Spleen (tissue), 11 donors: ENCODE results near the gene LDLRAP1. TPM values are rescaled to one million over a fixed set of nuclear protein-coding genes. Genes with fewer than 3 reads are reported as not detected.

ENCODE experiments used
- DNase-seq: peaks from one replicate; pipeline ENCODE4 v3.0.0-alpha.2; 2020
- H3K27ac ChIP-seq, 8 donors: fragments of 200-600 bp; sonication (generic) in 7 of 8; 1 replicate in 4 of 8; 2 replicates in 4 of 8; pipeline versions ENCODE4 v1.5.0 to v1.8.0; 2016 to 2021; ENCODE audit warnings: inconsistent platforms in 4 of 8, mild to moderate bottlenecking in 4 of 8, moderate library complexity in 1 of 8
- H3K27me3 ChIP-seq, 7 donors: fragments of 200-600 bp; sonication (generic) in 6 of 7; replicated peaks in 1 of 7; 1 replicate in 4 of 7; 2 replicates in 3 of 7; pipeline versions ENCODE4 v1.5.0 to v1.8.0; 2016 to 2021; ENCODE audit warnings: inconsistent platforms in 3 of 7, mild to moderate bottlenecking in 1 of 7
- H3K36me3 ChIP-seq, 6 donors: fragments of 200-600 bp; sonication (generic) in 5 of 6; 1 replicate in 4 of 6; 2 replicates in 2 of 6; pipeline versions ENCODE4 v1.5.0 to v1.8.0; 2016 to 2021; ENCODE audit warnings: inconsistent platforms in 2 of 6
- H3K4me1 ChIP-seq, 6 donors: fragments of 200-600 bp; sonication (generic) in 5 of 6; 1 replicate in 3 of 6; 2 replicates in 3 of 6; pipeline versions ENCODE4 v1.5.0 to v1.8.0; 2016 to 2021; ENCODE audit warnings: inconsistent platforms in 3 of 6
- H3K4me3 ChIP-seq, 8 donors: fragments of 200-600 bp; sonication (generic) in 7 of 8; 1 replicate in 4 of 8; 2 replicates in 4 of 8; pipeline versions ENCODE4 v1.5.0 to v1.8.0; 2016 to 2021; ENCODE audit warnings: inconsistent platforms in 4 of 8, mild to moderate bottlenecking in 4 of 8, moderate library complexity in 2 of 8
- H3K9me3 ChIP-seq, 8 donors: fragments of 200-600 bp; sonication (generic) in 7 of 8; 1 replicate in 4 of 8; 2 replicates in 4 of 8; pipeline versions ENCODE4 v1.5.0 to v1.8.0; 2016 to 2021; ENCODE audit warnings: inconsistent platforms in 4 of 8
- POLR2A ChIP-seq, 3 donors: fragments of 450-650 bp; IDR thresholded peaks; one replicate each; pipeline ENCODE4 v1.5.1; 2017; ENCODE audit warnings: antibody characterized with exemption in 3 of 3, mild to moderate bottlenecking in 1 of 3
- POLR2AphosphoS5 ChIP-seq, 3 donors: sonication (generic); formaldehyde crosslinking; IDR thresholded peaks; one replicate each; pipeline ENCODE4 v1.5.1; 2017; ENCODE audit warnings: antibody characterized with exemption in 3 of 3
- WGBS, 5 donors: extraction: QIAGEN DNeasy Blood & Tissue Kit in 3 of 5; methylation state at CpG; one replicate each; pipeline versions ENCODE4 v1.1.5 to v1.1.7; 2013 to 2018; 5-methylcytosine and 5-hydroxymethylcytosine counted together
- intact Hi-C: fragments of 100-400 bp; cut with DNase I; formaldehyde crosslinking; loops from one replicate; pipeline ENCODE4 v1.15.0; 2023; ENCODE audit warnings: low total_unique reads
- polyA plus RNA-seq, 3 donors: library from polyadenylated mRNA; stranded (reverse); fragments of 200-250 nt; gene quantifications; one replicate each; pipeline ENCODE4 v1.2.1, GENCODE V29; 2013
- total RNA-seq, 7 donors: library from RNA; depleted of rRNA in 3 of 7; stranded (reverse); fragments of >200 nt in 3 of 7; fragmentation: NEBNext Ultra II Directional in 4 of 7; extraction: Animal tissue kit (Norgen Biotek cat#: 25700) in 4 of 7; gene quantifications; one replicate each; pipeline versions ENCODE4 v1.1.0 to v1.2.1, GENCODE V29; 2016 to 2021
- TF ChIP-seq, protein P1 (sequence below), 11 experiments: fragments of 200-600 bp in 7 of 11; fragments of 450-650 bp in 4 of 11; sonication (generic) in 4 of 11; IDR thresholded peaks in 8 of 11; conservative IDR thresholded peaks in 3 of 11; 1 replicate in 7 of 11; 2 replicates in 4 of 11; pipeline versions ENCODE4 v1.4.0 to v1.8.0; 2016 to 2021; ENCODE audit warnings: antibody characterized with exemption in 11 of 11, inconsistent platforms in 4 of 11, mild to moderate bottlenecking in 1 of 11
- donor health status: healthy with polysubstance abuse.
- donor health status: DM: no; HTN: no; CAD: no; lungs with moderate emphysema.
- donor health status: DM: no; HTN: no; CAD: no.
- donor health status: Bipolar disorder and iron deficiency.
- donor health status: healthy.
- donor health status: DM: no; HTN: no; CAD: no.
- donor health status: DM: yes; HTN: yes; CAD: no.

LDLRAP1 gene
- total and polyA plus RNA-seq, 10 donors = 21.7 to 105 (median 72.4) TPM

DNA sequence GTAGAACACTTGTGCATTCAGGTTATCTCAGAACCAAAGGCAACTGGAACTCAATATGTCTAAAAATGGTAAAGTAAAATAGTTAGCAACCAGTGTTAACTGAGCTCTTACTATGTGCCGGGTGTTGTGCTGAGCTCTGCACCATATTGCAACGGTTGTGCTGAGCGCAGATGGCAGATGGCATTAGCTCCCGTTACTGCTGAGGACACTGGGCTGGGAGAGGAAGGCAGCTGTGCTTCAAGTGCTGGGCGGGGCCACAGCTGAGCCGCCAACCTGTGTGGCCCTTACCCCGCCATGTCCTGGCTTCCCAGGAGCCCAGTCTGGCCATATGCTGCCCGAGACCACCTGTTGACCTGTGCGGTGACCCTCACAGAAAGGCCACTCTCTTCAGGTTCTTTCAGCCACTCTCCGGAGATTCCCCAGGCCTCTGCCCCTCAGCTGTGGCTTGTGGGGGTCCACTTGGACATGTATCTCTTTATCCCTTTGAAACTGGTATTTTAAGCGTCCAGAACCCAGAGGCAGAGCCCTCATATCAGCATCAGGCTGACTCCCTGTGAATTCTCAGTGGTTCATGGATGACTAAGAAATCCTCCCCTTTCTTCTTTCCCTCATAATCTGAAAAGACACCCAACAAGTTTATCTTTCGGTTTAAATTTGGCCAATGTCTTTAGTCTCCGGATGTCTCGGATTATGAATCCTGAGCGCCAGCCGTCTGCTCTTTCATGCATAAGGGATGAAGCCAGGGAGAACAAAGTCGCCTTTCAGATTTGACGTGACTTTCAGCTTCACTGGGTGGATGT is 26.4 kb downstream of the LDLRAP1 start:
- DNase-seq = no peak
- peaks cover 27 to 86% (median 71%) of the 10 kb centered on the region in 6 donors for H3K4me1 ChIP-seq
- WGBS, 5 donors = 77 to 90% (median 82%) methylated on average over 18 of the region's 18 CpGs
- peaks cover 0 to 13% (median 0%) of the 10 kb centered on the region in 7 donors for H3K27me3 ChIP-seq
- H3K36me3 ChIP-seq = peaks cover 0 to 40% (median 3%) of the 10 kb centered on the region in 6 donors
- peak overlapping the region in 6 of 8 donors; percentile 24 to 92 (median 90) for H3K27ac ChIP-seq
- no peak for TF ChIP-seq POLR2A (IDR thresholded peaks at IDR 0.05)
- TF ChIP-seq, protein P1, sequence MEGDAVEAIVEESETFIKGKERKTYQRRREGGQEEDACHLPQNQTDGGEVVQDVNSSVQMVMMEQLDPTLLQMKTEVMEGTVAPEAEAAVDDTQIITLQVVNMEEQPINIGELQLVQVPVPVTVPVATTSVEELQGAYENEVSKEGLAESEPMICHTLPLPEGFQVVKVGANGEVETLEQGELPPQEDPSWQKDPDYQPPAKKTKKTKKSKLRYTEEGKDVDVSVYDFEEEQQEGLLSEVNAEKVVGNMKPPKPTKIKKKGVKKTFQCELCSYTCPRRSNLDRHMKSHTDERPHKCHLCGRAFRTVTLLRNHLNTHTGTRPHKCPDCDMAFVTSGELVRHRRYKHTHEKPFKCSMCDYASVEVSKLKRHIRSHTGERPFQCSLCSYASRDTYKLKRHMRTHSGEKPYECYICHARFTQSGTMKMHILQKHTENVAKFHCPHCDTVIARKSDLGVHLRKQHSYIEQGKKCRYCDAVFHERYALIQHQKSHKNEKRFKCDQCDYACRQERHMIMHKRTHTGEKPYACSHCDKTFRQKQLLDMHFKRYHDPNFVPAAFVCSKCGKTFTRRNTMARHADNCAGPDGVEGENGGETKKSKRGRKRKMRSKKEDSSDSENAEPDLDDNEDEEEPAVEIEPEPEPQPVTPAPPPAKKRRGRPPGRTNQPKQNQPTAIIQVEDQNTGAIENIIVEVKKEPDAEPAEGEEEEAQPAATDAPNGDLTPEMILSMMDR (IDR thresholded peaks at IDR 0.05 in 8 of 11, conservative IDR thresholded peaks at IDR 0.05 in 3 of 11) = no peak
- peak; percentile 35 to 63 (median 59) for TF ChIP-seq POLR2AphosphoS5 (IDR thresholded peaks at IDR 0.05)
- H3K9me3 ChIP-seq = no peaks in the 10 kb centered on the region
- intact Hi-C loops = no loop called here
- no peak overlapping the region for H3K4me3 ChIP-seq

DNA sequence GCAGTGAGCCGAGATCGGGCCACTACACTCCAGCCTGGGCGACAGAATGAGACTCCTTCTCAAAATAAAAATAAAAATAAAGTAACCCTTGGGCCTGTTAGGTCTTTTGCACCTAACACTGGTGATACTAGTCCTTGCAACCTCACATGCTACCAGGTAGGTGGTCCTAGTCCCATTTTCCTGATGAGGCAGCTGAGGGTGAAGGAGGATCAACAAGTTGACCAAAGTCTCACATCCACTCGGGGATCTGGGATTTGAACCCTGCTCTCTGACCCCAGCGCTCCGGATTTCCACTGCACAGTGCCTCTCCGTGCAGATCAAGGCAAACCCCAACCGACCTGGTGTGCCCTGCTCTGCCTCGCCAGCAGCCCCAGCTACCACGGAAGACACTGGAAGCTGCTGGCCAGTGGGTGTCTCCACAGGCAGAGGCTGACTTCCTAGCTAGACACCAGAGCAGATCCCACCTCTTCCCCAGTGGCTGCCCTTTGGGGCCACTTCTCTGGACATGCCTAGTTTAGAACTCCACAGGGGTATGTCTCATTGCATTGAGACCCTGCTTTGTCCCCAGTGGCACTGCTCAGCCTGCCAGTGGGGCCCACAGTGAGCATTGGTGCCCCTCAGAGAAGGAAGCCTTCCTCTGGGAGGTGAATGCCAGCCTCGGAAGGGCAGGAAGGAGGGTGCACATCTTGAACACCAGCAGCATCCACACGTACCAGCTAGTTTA is 27.6 kb downstream of the LDLRAP1 start:
- peak overlapping the region in 2 of 8 donors; percentile 1 to 33 for H3K27ac ChIP-seq
- no peak overlapping the region for H3K4me3 ChIP-seq
- WGBS, 5 donors = 69 to 85% (median 81%) methylated on average over 8 to 12 of the region's 12 CpGs
- peak; percentile 29 to 71 (median 60) for TF ChIP-seq POLR2AphosphoS5 (IDR thresholded peaks at IDR 0.05)
- TF ChIP-seq, protein P1 (IDR thresholded peaks at IDR 0.05 in 8 of 11, conservative IDR thresholded peaks at IDR 0.05 in 3 of 11) = no peak
- no peak for TF ChIP-seq POLR2A (IDR thresholded peaks at IDR 0.05)
- H3K9me3 ChIP-seq = no peaks in the 10 kb centered on the region
- peaks cover 0 to 13% (median 0%) of the 10 kb centered on the region in 7 donors for H3K27me3 ChIP-seq
- DNase-seq = no peak
- intact Hi-C loops = no loop called here
- peaks cover 0 to 29% (median under 1%) of the 10 kb centered on the region in 6 donors for H3K36me3 ChIP-seq
- peaks cover 22 to 74% (median 60%) of the 10 kb centered on the region in 6 donors for H3K4me1 ChIP-seq

DNA sequence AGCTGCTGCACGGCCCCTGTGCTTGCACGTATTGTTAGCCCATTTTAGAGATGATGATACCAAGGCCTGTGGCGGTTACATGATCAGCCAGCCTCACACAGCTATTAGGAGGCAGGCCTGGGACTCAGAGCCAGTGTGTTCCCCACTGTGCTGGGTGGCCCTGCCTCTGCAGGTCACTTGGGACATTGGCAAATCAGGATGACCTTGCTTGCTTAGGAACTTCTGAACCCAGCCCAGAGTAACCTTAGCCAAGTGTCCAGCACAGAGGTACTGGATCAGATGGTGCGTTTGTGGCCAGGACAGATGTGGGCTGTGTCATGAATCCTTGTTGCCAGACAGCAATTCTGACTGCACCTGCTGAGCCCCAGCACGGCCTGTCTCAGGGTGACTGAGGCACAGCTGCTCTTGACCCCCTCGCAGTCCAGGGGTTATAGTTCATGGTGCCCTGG is 28.1 kb downstream of the LDLRAP1 start:
- TF ChIP-seq POLR2AphosphoS5 (IDR thresholded peaks at IDR 0.05) (peak in 2 of 3 donors; percentile 3 to 13), POLR2A (IDR thresholded peaks at IDR 0.05) (no peak)
- TF ChIP-seq, protein P1 (IDR thresholded peaks at IDR 0.05 in 8 of 11, conservative IDR thresholded peaks at IDR 0.05 in 3 of 11) = no peak
- peaks cover 0 to 13% (median 0%) of the 10 kb centered on the region in 7 donors for H3K27me3 ChIP-seq
- H3K4me3 ChIP-seq = no peak overlapping the region
- 67 to 81% (median 78%) methylated on average over 6 of the region's 6 CpGs for WGBS, 5 donors
- H3K27ac ChIP-seq = peak overlapping the region in 2 of 8 donors; percentile 1 to 33
- no peak for DNase-seq
- intact Hi-C loops = no loop called here
- peaks cover 0 to 26% (median 0%) of the 10 kb centered on the region in 6 donors for H3K36me3 ChIP-seq
- no peaks in the 10 kb centered on the region for H3K9me3 ChIP-seq
- H3K4me1 ChIP-seq = peaks cover 20 to 69% (median 54%) of the 10 kb centered on the region in 6 donors
